ENCODE results near the gene CENPB. TPM values are rescaled to one million over a fixed set of nuclear protein-coding genes. Genes with fewer than 3 reads are reported as not detected.
A peak's percentile ranks its signal among the peaks of the same experiment; 100 is the strongest.

The CENPB gene
- total RNA-seq, 1 experiment from 2014 or later = 84.3 TPM

DNA sequence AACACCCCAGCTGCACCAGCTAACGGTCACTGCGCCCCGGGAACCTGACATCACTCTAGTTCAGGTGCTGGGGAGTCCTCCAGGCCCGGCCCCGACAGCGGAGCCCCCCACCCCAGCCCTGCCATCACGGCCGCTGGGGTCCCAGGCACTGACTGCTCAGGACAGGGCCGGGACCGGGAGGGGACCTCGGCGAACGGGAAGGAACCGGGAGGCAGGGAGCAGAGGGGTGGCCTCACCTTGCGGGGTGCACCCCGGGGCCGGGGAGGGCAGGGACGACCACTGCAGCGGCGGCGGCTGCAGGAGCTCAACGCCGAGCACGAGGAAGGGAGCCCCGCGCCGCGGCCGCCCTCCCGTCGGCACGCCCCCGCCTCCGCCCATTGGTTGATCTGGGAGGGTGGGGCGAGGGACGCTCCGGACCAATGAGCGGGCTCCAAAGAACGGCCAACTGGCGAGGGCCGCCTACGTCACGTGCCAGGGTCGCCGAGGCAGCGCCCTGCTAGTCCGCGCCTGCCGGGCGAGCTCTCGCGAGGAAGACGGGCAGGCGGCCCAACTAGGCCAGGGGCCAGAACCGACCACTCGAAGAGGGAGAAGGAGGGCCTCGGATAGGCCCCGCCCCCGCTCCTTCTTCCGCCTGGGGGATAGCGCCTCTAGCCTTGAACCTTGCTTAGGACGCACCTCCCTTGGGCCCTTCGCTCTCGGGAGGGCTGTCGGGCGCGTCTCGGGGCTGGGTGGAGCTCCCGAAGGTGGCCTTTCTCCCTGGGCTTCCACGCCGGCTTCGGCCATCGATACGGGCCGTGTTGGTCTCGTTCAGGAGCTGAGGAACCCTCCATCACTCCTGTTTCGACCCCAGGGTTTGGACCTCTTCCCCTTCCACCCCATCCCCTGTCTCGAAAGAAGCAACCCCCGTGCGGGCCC is 18.9 kb downstream of the CENPB start, which contains the start of gene ADISSP:
TSS of gene ADISSP (minus strand) at position 327 of the 915 bp plus-strand sequence. CDS start 7,653 bp downstream, outside the sequence.
- H3K4me3 Mint-ChIP-seq (ENCODE audit: unreplicated experiment) = peak within 1 kb of the TSS; percentile 90
- Histone ChIP-seq H3K4me1 (peaks cover 11% of the 10 kb centered on the region), H3K36me3 (ENCODE audit: control insufficient read depth, insufficient read depth, low read length) (no peaks in the 10 kb centered on the region), H3K9me3 (no peaks in the 10 kb centered on the region), H3K4me3 (ENCODE audit: low read depth, low read length) (peak within 1 kb of the TSS; percentile 91), H3K27me3 (replicated peaks; ENCODE audit: control insufficient read depth, insufficient read depth, low read length) (no peaks in the 10 kb centered on the region)
- no peaks in the 10 kb centered on the region for H3K9me3 Mint-ChIP-seq (ENCODE audit: unreplicated experiment)
- H3K4me1 Mint-ChIP-seq (ENCODE audit: low read depth, unreplicated experiment) = peaks cover 7% of the 10 kb centered on the region
- CTCF ChIA-PET = interaction anchor here (0.7 to 3.8 kb wide), 21 partner anchors 11 to 409 kb away, joined by 3 to 49 read pairs (median 9); partner anchors contain the start of genes AP5S1, CENPB and SPEF1
- no TSS peak for BruUV-seq (replicated peaks)
- intact Hi-C loops (cut with micrococcal nuclease; ENCODE audit: unreplicated experiment) = loop anchor here (1.0 to 2.0 kb wide), 4 partner anchors 14 to 91 kb away; partner anchors contain the start of gene SPEF1
- H3K27ac Mint-ChIP-seq (ENCODE audit: unreplicated experiment) = peak within 1 kb of the TSS; percentile 90
- POLR2A ChIA-PET = interaction anchor here (0.5 to 1.9 kb wide), 10 partner anchors 13 to 91 kb away, joined by 3 to 11 read pairs (median 5); partner anchors contain the start of genes AP5S1, CDC25B, CENPB and SPEF1
- TF ChIP-seq, protein P1, sequence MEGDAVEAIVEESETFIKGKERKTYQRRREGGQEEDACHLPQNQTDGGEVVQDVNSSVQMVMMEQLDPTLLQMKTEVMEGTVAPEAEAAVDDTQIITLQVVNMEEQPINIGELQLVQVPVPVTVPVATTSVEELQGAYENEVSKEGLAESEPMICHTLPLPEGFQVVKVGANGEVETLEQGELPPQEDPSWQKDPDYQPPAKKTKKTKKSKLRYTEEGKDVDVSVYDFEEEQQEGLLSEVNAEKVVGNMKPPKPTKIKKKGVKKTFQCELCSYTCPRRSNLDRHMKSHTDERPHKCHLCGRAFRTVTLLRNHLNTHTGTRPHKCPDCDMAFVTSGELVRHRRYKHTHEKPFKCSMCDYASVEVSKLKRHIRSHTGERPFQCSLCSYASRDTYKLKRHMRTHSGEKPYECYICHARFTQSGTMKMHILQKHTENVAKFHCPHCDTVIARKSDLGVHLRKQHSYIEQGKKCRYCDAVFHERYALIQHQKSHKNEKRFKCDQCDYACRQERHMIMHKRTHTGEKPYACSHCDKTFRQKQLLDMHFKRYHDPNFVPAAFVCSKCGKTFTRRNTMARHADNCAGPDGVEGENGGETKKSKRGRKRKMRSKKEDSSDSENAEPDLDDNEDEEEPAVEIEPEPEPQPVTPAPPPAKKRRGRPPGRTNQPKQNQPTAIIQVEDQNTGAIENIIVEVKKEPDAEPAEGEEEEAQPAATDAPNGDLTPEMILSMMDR (IDR thresholded peaks at IDR 0.05; ENCODE audit: insufficient read depth in 1 of 2, low read depth in 1 of 2, low read length in 1 of 2, severe bottlenecking in 1 of 2, unreplicated experiment in 1 of 2) = peak in 1 of 2 experiments; percentile 29
- DNase-seq = peak; percentile 99
- H3K36me3 Mint-ChIP-seq (ENCODE audit: insufficient read depth, unreplicated experiment) = peaks cover 8% of the 10 kb centered on the region
- H3K27me3 Mint-ChIP-seq (ENCODE audit: insufficient read depth, unreplicated experiment) = no peaks in the 10 kb centered on the region

DNA sequence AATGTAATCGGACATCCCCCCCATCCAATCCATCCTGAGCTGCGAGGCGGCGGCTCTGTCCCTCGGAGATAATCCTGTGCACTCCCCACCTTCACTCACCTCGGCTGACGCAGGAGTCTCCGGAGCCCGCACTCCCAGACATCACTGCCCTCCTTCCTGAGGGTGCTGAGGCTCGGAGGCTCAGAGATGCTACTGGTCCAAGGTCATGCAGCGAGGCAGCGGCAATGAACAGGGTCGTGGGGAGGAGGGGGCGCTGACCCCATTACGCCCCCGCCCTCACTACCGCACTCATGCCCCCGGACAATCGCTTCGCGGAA is 19.5 kb downstream of the CENPB start:
- TF ChIP-seq, protein P1 (IDR thresholded peaks at IDR 0.05; ENCODE audit: insufficient read depth in 1 of 2, low read depth in 1 of 2, low read length in 1 of 2, severe bottlenecking in 1 of 2, unreplicated experiment in 1 of 2) = no peak
- BruUV-seq (replicated peaks) = TSS peak; percentile 59
- no peak for DNase-seq
- Histone ChIP-seq H3K4me1 (peaks cover 11% of the 10 kb centered on the region), H3K36me3 (ENCODE audit: control insufficient read depth, insufficient read depth, low read length) (no peaks in the 10 kb centered on the region), H3K4me3 (ENCODE audit: low read depth, low read length) (peak overlapping the region; percentile 91), H3K27me3 (replicated peaks; ENCODE audit: control insufficient read depth, insufficient read depth, low read length) (no peaks in the 10 kb centered on the region), H3K9me3 (no peaks in the 10 kb centered on the region)
- H3K4me3 Mint-ChIP-seq (ENCODE audit: unreplicated experiment) = peak overlapping the region; percentile 90
- H3K4me1 Mint-ChIP-seq (ENCODE audit: low read depth, unreplicated experiment) = peaks cover 7% of the 10 kb centered on the region
- H3K36me3 Mint-ChIP-seq (ENCODE audit: insufficient read depth, unreplicated experiment) = peaks cover 8% of the 10 kb centered on the region
- H3K27me3 Mint-ChIP-seq (ENCODE audit: insufficient read depth, unreplicated experiment) = no peaks in the 10 kb centered on the region
- H3K27ac Mint-ChIP-seq (ENCODE audit: unreplicated experiment) = peak overlapping the region; percentile 70
- ChIA-PET POLR2A (interaction anchor here (0.5 to 1.6 kb wide), 7 partner anchors 13 to 90 kb away, joined by 3 to 10 read pairs (median 5); partner anchors contain the start of genes CENPB and SPEF1), CTCF (interaction anchor here (0.8 to 3.8 kb wide), 13 partner anchors 10 to 408 kb away, joined by 3 to 49 read pairs (median 9); partner anchors contain the start of genes CENPB and SPEF1)
- intact Hi-C loops (cut with micrococcal nuclease; ENCODE audit: unreplicated experiment) = no loop called here
- no peaks in the 10 kb centered on the region for H3K9me3 Mint-ChIP-seq (ENCODE audit: unreplicated experiment)

DNA sequence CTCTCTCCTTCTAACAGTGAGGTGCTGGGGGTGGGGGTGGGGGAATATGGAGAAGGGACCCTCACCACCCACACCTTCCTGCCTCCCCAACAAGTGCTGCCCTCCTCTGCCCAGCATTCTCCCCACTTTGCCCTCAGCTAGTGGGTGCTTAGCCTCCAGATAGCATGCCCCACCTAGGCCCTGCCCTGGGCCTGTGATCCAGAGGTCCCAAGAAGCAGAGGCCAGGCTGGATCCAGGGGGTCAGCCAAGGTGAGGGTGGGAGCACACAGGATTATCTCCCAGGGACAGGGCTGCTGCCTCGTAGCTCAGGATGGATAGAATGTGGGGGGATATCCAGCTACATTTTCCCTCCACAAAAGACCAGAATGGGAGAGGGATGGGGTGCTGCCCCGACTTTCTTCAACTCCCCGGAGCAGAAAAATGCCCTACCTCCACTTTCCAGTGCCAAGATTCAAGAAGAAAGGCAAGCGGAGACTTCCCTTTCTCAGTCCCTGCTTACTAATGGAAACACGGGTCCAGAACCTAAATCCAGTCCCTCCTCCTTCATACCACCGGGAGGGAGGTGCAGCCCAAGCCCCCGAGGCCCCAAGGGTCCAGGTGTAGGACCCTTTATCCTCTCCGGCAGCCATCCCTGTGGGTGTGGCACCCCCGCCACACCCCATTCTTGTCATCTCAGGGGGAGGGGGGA is 20.0 kb downstream of the CENPB start:
- intact Hi-C loops (cut with micrococcal nuclease; ENCODE audit: unreplicated experiment) = no loop called here
- no TSS peak for BruUV-seq (replicated peaks)
- peaks cover 11% of the 10 kb centered on the region for H3K4me1 ChIP-seq
- Mint-ChIP-seq H3K27ac (ENCODE audit: unreplicated experiment) (peak overlapping the region; percentile 70), H3K27me3 (ENCODE audit: insufficient read depth, unreplicated experiment) (no peaks in the 10 kb centered on the region), H3K9me3 (ENCODE audit: unreplicated experiment) (no peaks in the 10 kb centered on the region), H3K4me3 (ENCODE audit: unreplicated experiment) (peak overlapping the region; percentile 90), H3K36me3 (ENCODE audit: insufficient read depth, unreplicated experiment) (peaks cover 8% of the 10 kb centered on the region), H3K4me1 (ENCODE audit: low read depth, unreplicated experiment) (peaks cover 7% of the 10 kb centered on the region)
- no peaks in the 10 kb centered on the region for H3K27me3 ChIP-seq (replicated peaks; ENCODE audit: control insufficient read depth, insufficient read depth, low read length)
- TF ChIP-seq, protein P1 (IDR thresholded peaks at IDR 0.05; ENCODE audit: insufficient read depth in 1 of 2, low read depth in 1 of 2, low read length in 1 of 2, severe bottlenecking in 1 of 2, unreplicated experiment in 1 of 2) = no peak
- H3K4me3 ChIP-seq (ENCODE audit: low read depth, low read length) = peak overlapping the region; percentile 91
- ChIA-PET POLR2A (interaction anchor here (1.2 kb wide), 1 partner anchor 52 kb away, joined by 4 read pairs; no protein-coding TSS in a partner anchor), CTCF (interaction anchor here (0.8 to 3.8 kb wide), 2 partner anchors 15 to 50 kb away, joined by 4 to 38 read pairs; partner anchors contain the start of gene SPEF1)
- no peak for DNase-seq
- no peaks in the 10 kb centered on the region for H3K9me3 ChIP-seq
- H3K36me3 ChIP-seq (ENCODE audit: control insufficient read depth, insufficient read depth, low read length) = no peaks in the 10 kb centered on the region
